DMS153 (cell line): ENCODE measurements around the gene TNNC1.

ENCODE experiments used
- DNase-seq: peaks from one replicate; lab custom pipeline; 2025; lab: John Stamatoyannopoulos, UW

Gene TNNC1

GRCh38 chr3:52484680-52485461 lies 31.0 kb upstream of the TNNC1 start:
- DNase-seq, result no peak

- DNase-seq, result no peak
These were observed 29.9 kb upstream of the TNNC1 start for GRCh38 chr3:52483577-52484381.

GRCh38 chr3:52483081-52483480 lies 29.2 kb upstream of the TNNC1 start:
- no peak for DNase-seq

- no peak for DNase-seq
These were observed 28.1 kb upstream of the TNNC1 start for GRCh38 chr3:52481819-52482521.

- no peak for DNase-seq
These were observed 27.2 kb upstream of the TNNC1 start for GRCh38 chr3:52480768-52481715.

- DNase-seq, result no peak
These were observed 26.2 kb upstream of the TNNC1 start for GRCh38 chr3:52479877-52480575.

- no peak for DNase-seq
These were observed 25.4 kb upstream of the TNNC1 start for GRCh38 chr3:52479037-52479876.

GRCh38 chr3:52477796-52478095 lies 23.9 kb upstream of the TNNC1 start:
- no peak for DNase-seq

- no peak for DNase-seq
These were observed 23.4 kb upstream of the TNNC1 start for GRCh38 chr3:52477076-52477795.

GRCh38 chr3:52473026-52473425 lies 19.2 kb upstream of the TNNC1 start:
- DNase-seq, result no peak

- no peak for DNase-seq
These were observed 18.6 kb upstream of the TNNC1 start for GRCh38 chr3:52472239-52473000.

- DNase-seq, result no peak
These were observed 17.8 kb upstream of the TNNC1 start for GRCh38 chr3:52471371-52472238.

GRCh38 chr3:52470920-52471319 lies 17.1 kb upstream of the TNNC1 start:
- DNase-seq, result no peak

GRCh38 chr3:52469001-52469400 lies 15.2 kb upstream of the TNNC1 start:
- no peak for DNase-seq

GRCh38 chr3:52468336-52468735 lies 14.5 kb upstream of the TNNC1 start:
- no peak for DNase-seq

- no peak for DNase-seq
These were observed 9.6 kb upstream of the TNNC1 start for GRCh38 chr3:52463416-52463815.

GRCh38 chr3:52461874-52462273 lies 8.0 kb upstream of the TNNC1 start:
- DNase-seq, result no peak
